Ovary (tissue), 9 donors: ENCODE results near the gene MRPL51. TPM values are rescaled to one million over a fixed set of nuclear protein-coding genes. Genes with fewer than 3 reads are reported as not detected.
"Not testable (repeated sequence)": the region's sequence is repeated elsewhere in the genome, so short reads cannot be mapped to it uniquely, and the experiment has no call there.

Experiments used
- DNase-seq, 5 donors: peaks; one replicate each; pipeline ENCODE4 v3.0.0-alpha.2; 2019 to 2020
- H3K27ac ChIP-seq, 2 donors: fragments of 200-600 bp; one replicate each; pipeline versions ENCODE4 v1.5.1 to v1.8.0; 2019 to 2022
- H3K27me3 ChIP-seq: fragments of 200-600 bp; one replicate; pipeline ENCODE4 v1.8.0; 2022
- H3K36me3 ChIP-seq: fragments of 200-600 bp; sonication (generic); one replicate; pipeline ENCODE4 v1.5.1; 2019
- H3K4me1 ChIP-seq: one replicate; pipeline ENCODE4 v1.8.1; 2013; ENCODE audit warnings: mild to moderate bottlenecking, moderate library complexity; ENCODE audit not compliant: insufficient read depth
- H3K4me3 ChIP-seq: fragments of 200-600 bp; sonication (generic); one replicate; pipeline ENCODE4 v1.5.1; 2017
- H3K9me3 ChIP-seq, 2 donors: fragments of 200-600 bp in 1 of 2; sonication (generic) in 1 of 2; one replicate each; pipeline versions ENCODE4 v1.5.1 to v1.8.1; 2013 to 2019; ENCODE audit warnings: mild to moderate bottlenecking in 1 of 2, moderate library complexity in 1 of 2
- EP300 ChIP-seq: sonication (generic); formaldehyde crosslinking; IDR thresholded peaks from one replicate; pipeline ENCODE4 v1.6.1; 2017; ENCODE audit warnings: antibody characterized with exemption
- POLR2A ChIP-seq: fragments of 450-650 bp; IDR thresholded peaks from one replicate; pipeline ENCODE4 v1.6.1; 2017; ENCODE audit warnings: antibody characterized with exemption, mild to moderate bottlenecking, moderate library complexity
- WGBS, 3 donors: extraction: QIAGEN DNeasy Blood & Tissue Kit in 1 of 3; methylation state at CpG; one replicate each; pipeline versions ENCODE4 v1.1.5 to v1.1.7; 2013 to 2017; 5-methylcytosine and 5-hydroxymethylcytosine counted together
- intact Hi-C, 4 donors: fragments of 100-400 bp; cut with DNase I; formaldehyde crosslinking; loops; one replicate each; pipeline versions ENCODE4 v1.11.0 to v1.15.1; 2022 to 2023
- polyA plus RNA-seq, 2 donors: library from polyadenylated mRNA; stranded (reverse); fragments of 200-250 nt in 1 of 2; fragments of 350-450 nt in 1 of 2; fragmentation: Illumina TruSeq in 1 of 2; extraction: RNeasy Lipid Tissue Mini Kit (QIAGEN cat#74804) in 1 of 2; gene quantifications; one replicate each; pipeline ENCODE4 v1.2.3, GENCODE V29; 2013 to 2014
- total RNA-seq, 7 donors: library from RNA; depleted of rRNA in 2 of 7; stranded (reverse); fragments of >200 nt in 2 of 7; fragmentation: NEBNext Ultra II Directional in 3 of 7; extraction: Animal tissue kit (Norgen Biotek cat#: 25700) in 3 of 7; gene quantifications; one replicate each; pipeline versions ENCODE4 v1.1.0 to v1.2.4, GENCODE V29; 2016 to 2023
- TF ChIP-seq, protein P1 (sequence below), 3 donors: fragments of 450-650 bp in 2 of 3; fragments of 200-600 bp in 1 of 3; IDR thresholded peaks; one replicate each; pipeline versions ENCODE4 v1.5.1 to v1.8.0; 2016 to 2022; ENCODE audit warnings: antibody characterized with exemption in 3 of 3, mild to moderate bottlenecking in 1 of 3
- donor health status: DM: no; HTN: no; CAD: no; lungs with moderate emphysema.
- donor health status: DM: no; HTN: no; CAD: no.
- donor health status: Bipolar disorder and iron deficiency.
- donor health status: DM: yes; HTN: yes; CAD: no.
- donor health status: DM: no; HTN: no; CAD: no.
- donor health status: DM: yes; HTN: yes; CAD: no.

Gene MRPL51
- total and polyA plus RNA-seq, 9 donors, result 27.5 to 142 (median 108) TPM

DNA sequence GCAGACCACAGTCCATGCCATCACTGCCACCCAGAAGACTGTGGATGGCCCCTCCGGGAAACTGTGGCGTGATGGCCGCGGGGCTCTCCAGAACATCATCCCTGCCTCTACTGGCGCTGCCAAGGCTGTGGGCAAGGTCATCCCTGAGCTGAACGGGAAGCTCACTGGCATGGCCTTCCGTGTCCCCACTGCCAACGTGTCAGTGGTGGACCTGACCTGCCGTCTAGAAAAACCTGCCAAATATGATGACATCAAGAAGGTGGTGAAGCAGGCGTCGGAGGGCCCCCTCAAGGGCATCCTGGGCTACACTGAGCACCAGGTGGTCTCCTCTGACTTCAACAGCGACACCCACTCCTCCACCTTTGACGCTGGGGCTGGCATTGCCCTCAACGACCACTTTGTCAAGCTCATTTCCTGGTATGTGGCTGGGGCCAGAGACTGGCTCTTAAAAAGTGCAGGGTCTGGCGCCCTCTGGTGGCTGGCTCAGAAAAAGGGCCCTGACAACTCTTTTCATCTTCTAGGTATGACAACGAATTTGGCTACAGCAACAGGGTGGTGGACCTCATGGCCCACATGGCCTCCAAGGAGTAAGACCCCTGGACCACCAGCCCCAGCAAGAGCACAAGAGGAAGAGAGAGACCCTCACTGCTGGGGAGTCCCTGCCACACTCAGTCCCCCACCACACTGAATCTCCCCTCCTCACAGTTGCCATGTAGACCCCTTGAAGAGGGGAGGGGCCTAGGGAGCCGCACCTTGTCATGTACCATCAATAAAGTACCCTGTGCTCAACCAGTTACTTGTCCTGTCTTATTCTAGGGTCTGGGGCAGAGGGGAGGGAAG is 44.7 kb upstream of the MRPL51 start:
- peak; percentile 69 to 87 (median 84) for DNase-seq
- intact Hi-C loops, result loop anchor here (5.0 to 10.0 kb wide), 4 partner anchors 115 to 213 kb away; no protein-coding TSS in a partner anchor

DNA sequence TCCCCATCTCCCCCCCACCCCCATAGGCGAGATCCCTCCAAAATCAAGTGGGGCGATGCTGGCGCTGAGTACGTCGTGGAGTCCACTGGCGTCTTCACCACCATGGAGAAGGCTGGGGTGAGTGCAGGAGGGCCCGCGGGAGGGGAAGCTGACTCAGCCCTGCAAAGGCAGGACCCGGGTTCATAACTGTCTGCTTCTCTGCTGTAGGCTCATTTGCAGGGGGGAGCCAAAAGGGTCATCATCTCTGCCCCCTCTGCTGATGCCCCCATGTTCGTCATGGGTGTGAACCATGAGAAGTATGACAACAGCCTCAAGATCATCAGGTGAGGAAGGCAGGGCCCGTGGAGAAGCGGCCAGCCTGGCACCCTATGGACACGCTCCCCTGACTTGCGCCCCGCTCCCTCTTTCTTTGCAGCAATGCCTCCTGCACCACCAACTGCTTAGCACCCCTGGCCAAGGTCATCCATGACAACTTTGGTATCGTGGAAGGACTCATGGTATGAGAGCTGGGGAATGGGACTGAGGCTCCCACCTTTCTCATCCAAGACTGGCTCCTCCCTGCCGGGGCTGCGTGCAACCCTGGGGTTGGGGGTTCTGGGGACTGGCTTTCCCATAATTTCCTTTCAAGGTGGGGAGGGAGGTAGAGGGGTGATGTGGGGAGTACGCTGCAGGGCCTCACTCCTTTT is 44.0 kb upstream of the MRPL51 start:
- peak overlapping the region in 1 of 2 donors; percentile 7 for H3K27ac ChIP-seq
- peaks cover 14% of the 10 kb centered on the region for H3K4me1 ChIP-seq
- no peaks in the 10 kb centered on the region for H3K36me3 ChIP-seq
- intact Hi-C loops, result loop anchor here (5.0 to 10.0 kb wide), 4 partner anchors 115 to 212 kb away; no protein-coding TSS in a partner anchor
- no peaks in the 10 kb centered on the region for H3K9me3 ChIP-seq
- DNase-seq, result peak in 1 of 5 donors; percentile 42
- TF ChIP-seq POLR2A (no peak), EP300 (no peak)
- TF ChIP-seq, protein P1, sequence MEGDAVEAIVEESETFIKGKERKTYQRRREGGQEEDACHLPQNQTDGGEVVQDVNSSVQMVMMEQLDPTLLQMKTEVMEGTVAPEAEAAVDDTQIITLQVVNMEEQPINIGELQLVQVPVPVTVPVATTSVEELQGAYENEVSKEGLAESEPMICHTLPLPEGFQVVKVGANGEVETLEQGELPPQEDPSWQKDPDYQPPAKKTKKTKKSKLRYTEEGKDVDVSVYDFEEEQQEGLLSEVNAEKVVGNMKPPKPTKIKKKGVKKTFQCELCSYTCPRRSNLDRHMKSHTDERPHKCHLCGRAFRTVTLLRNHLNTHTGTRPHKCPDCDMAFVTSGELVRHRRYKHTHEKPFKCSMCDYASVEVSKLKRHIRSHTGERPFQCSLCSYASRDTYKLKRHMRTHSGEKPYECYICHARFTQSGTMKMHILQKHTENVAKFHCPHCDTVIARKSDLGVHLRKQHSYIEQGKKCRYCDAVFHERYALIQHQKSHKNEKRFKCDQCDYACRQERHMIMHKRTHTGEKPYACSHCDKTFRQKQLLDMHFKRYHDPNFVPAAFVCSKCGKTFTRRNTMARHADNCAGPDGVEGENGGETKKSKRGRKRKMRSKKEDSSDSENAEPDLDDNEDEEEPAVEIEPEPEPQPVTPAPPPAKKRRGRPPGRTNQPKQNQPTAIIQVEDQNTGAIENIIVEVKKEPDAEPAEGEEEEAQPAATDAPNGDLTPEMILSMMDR (IDR thresholded peaks at IDR 0.05), result no peak
- H3K4me3 ChIP-seq, result no peak overlapping the region
- H3K27me3 ChIP-seq, result no peaks in the 10 kb centered on the region
- WGBS, 3 donors, result 62 to 69% (median 66%) methylated on average over 19 of the region's 19 CpGs

More for the DNA sequence above, 44.7 kb upstream of the MRPL51 start:
- H3K36me3 ChIP-seq, H3K9me3 ChIP-seq, H3K4me3 ChIP-seq, H3K27me3 ChIP-seq, H3K4me1 ChIP-seq: not testable (repeated sequence)
- TF ChIP-seq, protein P1 (IDR thresholded peaks at IDR 0.05), result peak; percentile 74 to 81 (median 80)
- 30 to 40% (median 35%) methylated on average over 14 to 17 of the region's 17 CpGs for WGBS, 3 donors
- H3K27ac ChIP-seq, result peak overlapping the region in 1 of 2 donors; percentile 7

DNA sequence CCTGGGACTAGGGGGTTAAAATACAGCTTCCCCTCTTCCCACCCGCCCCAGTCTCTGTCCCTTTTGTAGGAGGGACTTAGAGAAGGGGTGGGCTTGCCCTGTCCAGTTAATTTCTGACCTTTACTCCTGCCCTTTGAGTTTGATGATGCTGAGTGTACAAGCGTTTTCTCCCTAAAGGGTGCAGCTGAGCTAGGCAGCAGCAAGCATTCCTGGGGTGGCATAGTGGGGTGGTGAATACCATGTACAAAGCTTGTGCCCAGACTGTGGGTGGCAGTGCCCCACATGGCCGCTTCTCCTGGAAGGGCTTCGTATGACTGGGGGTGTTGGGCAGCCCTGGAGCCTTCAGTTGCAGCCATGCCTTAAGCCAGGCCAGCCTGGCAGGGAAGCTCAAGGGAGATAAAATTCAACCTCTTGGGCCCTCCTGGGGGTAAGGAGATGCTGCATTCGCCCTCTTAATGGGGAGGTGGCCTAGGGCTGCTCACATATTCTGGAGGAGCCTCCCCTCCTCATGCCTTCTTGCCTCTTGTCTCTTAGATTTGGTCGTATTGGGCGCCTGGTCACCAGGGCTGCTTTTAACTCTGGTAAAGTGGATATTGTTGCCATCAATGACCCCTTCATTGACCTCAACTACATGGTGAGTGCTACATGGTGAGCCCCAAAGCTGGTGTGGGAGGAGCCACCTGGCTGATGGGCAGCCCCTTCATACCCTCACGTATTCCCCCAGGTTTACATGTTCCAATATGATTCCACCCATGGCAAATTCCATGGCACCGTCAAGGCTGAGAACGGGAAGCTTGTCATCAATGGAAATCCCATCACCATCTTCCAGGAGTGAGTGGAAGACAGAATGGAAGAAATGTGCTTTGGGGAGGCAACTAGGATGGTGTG is 43.1 kb upstream of the MRPL51 start:
- TF ChIP-seq EP300, result no peak
- no peak for TF ChIP-seq POLR2A
- TF ChIP-seq, protein P1 (IDR thresholded peaks at IDR 0.05), result no peak
- 39 to 50% (median 48%) methylated on average over 10 of the region's 10 CpGs for WGBS, 3 donors
- intact Hi-C loops, result loop anchor here (5.0 to 10.0 kb wide), 4 partner anchors 114 to 211 kb away; no protein-coding TSS in a partner anchor

DNA sequence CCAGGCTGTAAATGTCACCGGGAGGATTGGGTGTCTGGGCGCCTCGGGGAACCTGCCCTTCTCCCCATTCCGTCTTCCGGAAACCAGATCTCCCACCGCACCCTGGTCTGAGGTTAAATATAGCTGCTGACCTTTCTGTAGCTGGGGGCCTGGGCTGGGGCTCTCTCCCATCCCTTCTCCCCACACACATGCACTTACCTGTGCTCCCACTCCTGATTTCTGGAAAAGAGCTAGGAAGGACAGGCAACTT is 42.6 kb upstream of the MRPL51 start:
- H3K9me3 ChIP-seq, result no peaks in the 10 kb centered on the region
- no peaks in the 10 kb centered on the region for H3K27me3 ChIP-seq
- H3K4me3 ChIP-seq, result peak overlapping the region; percentile 62
- intact Hi-C loops, result loop anchor here (5.0 to 10.0 kb wide), 4 partner anchors 113 to 211 kb away; no protein-coding TSS in a partner anchor
- DNase-seq, result no peak
- no peak for TF ChIP-seq EP300
- TF ChIP-seq POLR2A, result no peak
- TF ChIP-seq, protein P1 (IDR thresholded peaks at IDR 0.05), result no peak
- 3 to 8% (median 4%) methylated on average over 6 of the region's 6 CpGs for WGBS, 3 donors
- peaks cover 14% of the 10 kb centered on the region for H3K4me1 ChIP-seq
- no peaks in the 10 kb centered on the region for H3K36me3 ChIP-seq
- H3K27ac ChIP-seq, result peak overlapping the region in 1 of 2 donors; percentile 96

More for the DNA sequence above, 43.1 kb upstream of the MRPL51 start:
- H3K9me3 ChIP-seq, result no peaks in the 10 kb centered on the region
- H3K4me1 ChIP-seq, result peaks cover 14% of the 10 kb centered on the region
- H3K36me3 ChIP-seq, result no peaks in the 10 kb centered on the region
- H3K27ac ChIP-seq, result peak overlapping the region in 1 of 2 donors; percentile 96
- peak overlapping the region; percentile 62 for H3K4me3 ChIP-seq
- peak in 1 of 5 donors; percentile 23 for DNase-seq
- no peaks in the 10 kb centered on the region for H3K27me3 ChIP-seq
